GM12878 (cell line): ENCODE data around the gene OPRL1. TPM values are rescaled to one million over a fixed set of nuclear protein-coding genes. Genes with fewer than 3 reads are reported as not detected.

Experiments
- ATAC-seq: fragments of 200-7000 bp; cut with Tn5 transposase; 3 replicates; pipeline ENCODE4 v1.9.1; 2020; ENCODE audit warnings: mild to moderate bottlenecking, moderate library complexity
- BruUV-seq: library from RNA; stranded (reverse); fragments of 400-500 nt; replicated peaks from 2 replicates; lab custom pipeline; 2021; lab: Mats Ljungman, UMichigan
- CTCF ChIA-PET: fragments of 300-600 bp; sonication (Branson Sonifier 250); formaldehyde crosslinking; extraction: SDS; loops from one replicate; lab custom pipeline; 2021; ENCODE audit warnings: inconsistent platforms; lab: Yijun Ruan, JAX
- POLR2A ChIA-PET: fragments of 350-600 bp; formaldehyde crosslinking; extraction: SDS; loops from one replicate; lab custom pipeline; 2021; ENCODE audit warnings: inconsistent platforms; lab: Charles Lee
- RAD21 ChIA-PET: fragments of 300-600 bp; sonication (Branson Sonifier 250); formaldehyde crosslinking; loops from one replicate; lab custom pipeline; 2023; ENCODE audit warnings: antibody characterized with exemption; ENCODE audit not compliant: unreplicated experiment; lab: Charles Lee
- SMC1A ChIA-PET: fragments of 300-600 bp; sonication (Branson Sonifier 250); formaldehyde crosslinking; loops from one replicate; lab custom pipeline; 2023; ENCODE audit not compliant: unreplicated experiment, uncharacterized antibody; lab: Charles Lee
- DNase-seq: peaks from one replicate; pipeline ENCODE4 v3.0.0-alpha.2; 2011; ENCODE audit warnings: low read depth, low spot score
- FAIRE-seq: peaks from 3 replicates; lab custom pipeline; 2011; peaks lifted over from hg19 to GRCh38; lab: Jason Lieb, UNC
- H2AFZ ChIP-seq: 2 replicates; pipeline ENCODE4 v1.6.0; 2011; ENCODE audit warnings: low read depth, low read length, control low read depth; ENCODE audit not compliant: control insufficient read depth
- H3K27ac ChIP-seq: 2 replicates; pipeline ENCODE4 v1.5.1; 2011; ENCODE audit warnings: control low read depth; ENCODE audit not compliant: control insufficient read depth, insufficient read depth
- H3K27me3 ChIP-seq, 2 experiments: replicated peaks in 1 of 2; 2 replicates each; pipeline versions ENCODE4 v1.6.0 to v1.6.1; 2011; ENCODE audit warnings: low read length in 1 of 2; ENCODE audit not compliant: control insufficient read depth in 2 of 2, insufficient read depth in 2 of 2
- H3K36me3 ChIP-seq, 2 experiments: 2 replicates each; pipeline ENCODE4 v1.5.1; 2011; ENCODE audit warnings: low read length in 1 of 2; ENCODE audit not compliant: control insufficient read depth in 2 of 2, insufficient read depth in 2 of 2
- H3K4me1 ChIP-seq: 2 replicates; pipeline ENCODE4 v1.6.1; 2011; ENCODE audit warnings: mild to moderate bottlenecking, low read length, moderate library complexity, mixed read lengths; ENCODE audit not compliant: control insufficient read depth, insufficient read depth
- H3K4me2 ChIP-seq: 2 replicates; pipeline ENCODE4 v1.6.0; 2011; ENCODE audit warnings: control low read depth; ENCODE audit not compliant: control insufficient read depth, insufficient read depth
- H3K4me3 ChIP-seq: fragments of 200-600 bp; sonication (generic); 2 replicates; pipeline ENCODE4 v1.5.1; 2016
- H3K79me2 ChIP-seq: 2 replicates; pipeline ENCODE4 v1.6.0; 2011; ENCODE audit warnings: low read length; ENCODE audit not compliant: control insufficient read depth, insufficient read depth
- H3K9ac ChIP-seq: 2 replicates; pipeline ENCODE4 v1.8.0; 2011; ENCODE audit warnings: low read length, control low read depth, mixed read lengths; ENCODE audit not compliant: control insufficient read depth, insufficient read depth
- H3K9me3 ChIP-seq: replicated peaks from 3 replicates; pipeline ENCODE4 v1.5.1; 2011; ENCODE audit warnings: mild to moderate bottlenecking, low read length; ENCODE audit not compliant: control insufficient read depth, insufficient read depth
- H4K20me1 ChIP-seq: 2 replicates; pipeline ENCODE4 v1.6.0; 2011; ENCODE audit not compliant: control insufficient read depth, insufficient read depth
- BHLHE40 ChIP-seq, 2 experiments: fragments of 450-650 bp in 1 of 2; IDR thresholded peaks; 2 replicates each; pipeline ENCODE4 v1.6.1; 2011 to 2017; ENCODE audit warnings: low read depth in 2 of 2, borderline replicate concordance in 1 of 2, improper control_type of control experiment in 1 of 2, low read length in 1 of 2, mild to moderate bottlenecking in 1 of 2
- BMI1 ChIP-seq: fragments of 450-650 bp; IDR thresholded peaks from 2 replicates; pipeline ENCODE4 v1.6.1; 2016; ENCODE audit warnings: mild to moderate bottlenecking, moderate library complexity, borderline replicate concordance
- E2F8 ChIP-seq: fragments of 450-650 bp; IDR thresholded peaks from 2 replicates; pipeline ENCODE4 v1.6.1; 2018; ENCODE audit warnings: mild to moderate bottlenecking, low read depth, moderate library complexity; ENCODE audit not compliant: partially characterized antibody
- EP300 ChIP-seq, 2 experiments: fragments of 150-350 bp in 1 of 2; IDR thresholded peaks; 2 replicates each; pipeline ENCODE4 v1.6.1; 2011 to 2012; ENCODE audit warnings: low read depth in 2 of 2, low read length in 2 of 2, borderline replicate concordance in 1 of 2, improper control_type of control experiment in 1 of 2, inconsistent platforms in 1 of 2; ENCODE audit not compliant: control insufficient read depth in 1 of 2
- IKZF1 ChIP-seq: fragments of 450-650 bp; conservative IDR thresholded peaks from 2 replicates; pipeline ENCODE4 v1.6.1; 2017; ENCODE audit warnings: antibody characterized with exemption, mild to moderate bottlenecking
- JUND ChIP-seq: IDR thresholded peaks from 2 replicates; pipeline ENCODE4 v1.6.1; 2012; ENCODE audit warnings: low read depth, mild to moderate bottlenecking, low read length, improper control_type of control experiment, moderate library complexity
- MXI1 ChIP-seq: fragments of 150-350 bp; IDR thresholded peaks from 2 replicates; pipeline ENCODE4 v1.6.1; 2011; ENCODE audit warnings: low read depth, mild to moderate bottlenecking, inconsistent platforms, low read length, improper control_type of control experiment
- PKNOX1 ChIP-seq: fragments of 450-650 bp; IDR thresholded peaks from 2 replicates; pipeline ENCODE4 v1.6.1; 2016; ENCODE audit warnings: mild to moderate bottlenecking
- SIN3A ChIP-seq: IDR thresholded peaks from 2 replicates; pipeline ENCODE4 v1.6.1; 2012; ENCODE audit warnings: low read depth, low read length, improper control_type of control experiment
- SPI1 ChIP-seq: IDR thresholded peaks from 2 replicates; pipeline ENCODE4 v1.6.1; 2011; ENCODE audit warnings: low read depth, mild to moderate bottlenecking, low read length, moderate library complexity, borderline replicate concordance; ENCODE audit not compliant: insufficient read depth
- ZBTB4 ChIP-seq: fragments of 450-650 bp; formaldehyde crosslinking; IDR thresholded peaks from 2 replicates; pipeline ENCODE4 v1.4.0; 2022; ENCODE audit warnings: mild to moderate bottlenecking, moderate library complexity
- WGBS: methylation state at CpG from one replicate; pipeline ENCODE4 v1.1.6; 2016; ENCODE audit warnings: low lambda C conversion rate; ENCODE audit not compliant: insufficient replicate concordance, insufficient coverage; ENCODE audit errors: missing lambda C conversion rate; 5-methylcytosine and 5-hydroxymethylcytosine counted together
- in situ Hi-C: fragments of 300-500 bp; cut with MboI; formaldehyde crosslinking; loops from 9 replicates; pipeline ENCODE4 v1.14.3; 2018; ENCODE audit warnings: mixed read lengths
- intact Hi-C: fragments of 100-400 bp; cut with micrococcal nuclease; formaldehyde crosslinking; loops from one replicate; pipeline ENCODE4 v1.14.2; 2022; ENCODE audit not compliant: unreplicated experiment
- polyA plus RNA-seq, 11 experiments: library from polyadenylated mRNA; depleted of rRNA in 4 of 11; unstranded in 6 of 11; stranded (reverse) in 5 of 11; fragments of >200 nt; fragmentation: Nextera tagmentation in 4 of 11; fragmentation: Illumina TruSeq in 1 of 11; extraction: Ambion mirVana in 4 of 11; extraction: Trizol in 1 of 11; gene quantifications; 1 replicate in 1 of 11; 2 replicates in 10 of 11; pipeline versions ENCODE4 v1.2.1 to v1.2.3, GENCODE V29; 2011 to 2016; ENCODE audit warnings: inconsistent platforms in 2 of 11, missing spikeins in 2 of 11, low read depth in 1 of 11
- total RNA-seq, 4 experiments: library from RNA; depleted of rRNA in 3 of 4; stranded (reverse); fragments of >200 nt in 3 of 4; fragmentation: Illumina TruSeq in 1 of 4; extraction: Trizol in 1 of 4; gene quantifications; 2 replicates each; pipeline versions ENCODE4 v1.2.1 to v1.2.3, GENCODE V29; 2013 to 2021

OPRL1 gene
- total and polyA plus RNA-seq, 10 of the 15 experiments (the other 5 are each of a cell fraction or from before 2014, with no cell fraction given) = 0.04 to 0.41 (median 0.24) TPM; not detected in 1

- TF ChIP-seq SPI1 (peak; percentile 44; the same call in 1 of the 2 replicates), PKNOX1 (no peak), E2F8 (peak; percentile 27), JUND (no peak)
Observed at GRCh38 chr20:64099880-64100565, 20.1 kb downstream of the OPRL1 start (continued).

- no peak overlapping the region for H2AFZ ChIP-seq
- peaks cover 4 to 11% of the 10 kb centered on the region in 2 experiments; a peak in 3 of 4 replicates for H3K27me3 ChIP-seq
- in situ Hi-C loops = no loop called here
- H4K20me1 ChIP-seq = no peaks in the 10 kb centered on the region
- TF ChIP-seq BMI1 = no peak
- TF ChIP-seq EP300 (IDR thresholded peaks at IDR 0.05; ENCODE audit: borderline replicate concordance in 1 of 2, control insufficient read depth in 1 of 2, low read depth in 2 of 2, low read length in 2 of 2) = 0 out of 4 replicates have a peak, but pooled peaks of 1 of the 2 experiments have one; percentile 23
- no peak for TF ChIP-seq ZBTB4 (CRISPR knock-in tag)
- 0 out of 4 replicates have a peak, but pooled peaks of 1 of the 2 experiments have one; percentile 34 for TF ChIP-seq BHLHE40 (IDR thresholded peaks at IDR 0.05; ENCODE audit: borderline replicate concordance in 1 of 2, low read depth in 2 of 2, low read length in 1 of 2)
- no peak for TF ChIP-seq MXI1
- no peak for TF ChIP-seq SIN3A
- TF ChIP-seq IKZF1 = peak; percentile 17
- TF ChIP-seq, all 136 proteins: peak for 3
- no peaks in the 10 kb centered on the region for H3K9me3 ChIP-seq
- ATAC-seq (peak; percentile 9; the same call in 2 of the 3 replicates), FAIRE-seq (no peak), DNase-seq (no peak)
- WGBS = 2% methylated on average over 4 of the region's 4 CpGs
- no peak overlapping the region for H3K27ac ChIP-seq
- no peak overlapping the region for H3K4me3 ChIP-seq
- H3K4me1 ChIP-seq = peaks cover 16% of the 10 kb centered on the region
- no TSS peak for BruUV-seq
- ChIA-PET RAD21 (interaction anchor here (0.7 to 1.9 kb wide), 7 partner anchors 9 to 120 kb away, joined by 3 to 7 read pairs (median 5); partner anchors contain the start of genes LKAAEAR1, OPRL1, RGS19 and SAMD10), POLR2A (no interaction called here), SMC1A (interaction anchor here (1.6 to 1.7 kb wide), 2 partner anchors 20 kb away, joined by 5 to 7 read pairs; partner anchors contain the start of genes OPRL1 and RGS19), CTCF (interaction anchor here (0.8 to 2.6 kb wide), 6 partner anchors 10 to 22 kb away, joined by 3 to 7 read pairs (median 4); partner anchors contain the start of gene LKAAEAR1)
- intact Hi-C loops = no loop called here
- H3K79me2 ChIP-seq = no peaks in the 10 kb centered on the region
- no peak overlapping the region for H3K9ac ChIP-seq
- H3K4me2 ChIP-seq = no peak overlapping the region
- no peaks in the 10 kb centered on the region for H3K36me3 ChIP-seq
Observed at GRCh38 chr20:64100566-64100888, 20.6 kb downstream of the OPRL1 start.
